Stimulated activated naive CD8-positive, alpha-beta T cell treated with anti-CD3 and anti-CD28 coated beads, Interleukin-15, Interleukin-2, amounts not matched to agents 100 U/mL and 50 U/mL, for 24 hours (primary cell): Measurements from ENCODE around the gene SIVA1.

ENCODE experiments used
- ATAC-seq: fragments of 150-1000 bp; cut with Tn5 transposase; one replicate; pipeline ENCODE4 v1.10.0; 2021
- DNase-seq: peaks from one replicate; pipeline ENCODE4 v3.0.0; 2021

SIVA1 gene

DNA sequence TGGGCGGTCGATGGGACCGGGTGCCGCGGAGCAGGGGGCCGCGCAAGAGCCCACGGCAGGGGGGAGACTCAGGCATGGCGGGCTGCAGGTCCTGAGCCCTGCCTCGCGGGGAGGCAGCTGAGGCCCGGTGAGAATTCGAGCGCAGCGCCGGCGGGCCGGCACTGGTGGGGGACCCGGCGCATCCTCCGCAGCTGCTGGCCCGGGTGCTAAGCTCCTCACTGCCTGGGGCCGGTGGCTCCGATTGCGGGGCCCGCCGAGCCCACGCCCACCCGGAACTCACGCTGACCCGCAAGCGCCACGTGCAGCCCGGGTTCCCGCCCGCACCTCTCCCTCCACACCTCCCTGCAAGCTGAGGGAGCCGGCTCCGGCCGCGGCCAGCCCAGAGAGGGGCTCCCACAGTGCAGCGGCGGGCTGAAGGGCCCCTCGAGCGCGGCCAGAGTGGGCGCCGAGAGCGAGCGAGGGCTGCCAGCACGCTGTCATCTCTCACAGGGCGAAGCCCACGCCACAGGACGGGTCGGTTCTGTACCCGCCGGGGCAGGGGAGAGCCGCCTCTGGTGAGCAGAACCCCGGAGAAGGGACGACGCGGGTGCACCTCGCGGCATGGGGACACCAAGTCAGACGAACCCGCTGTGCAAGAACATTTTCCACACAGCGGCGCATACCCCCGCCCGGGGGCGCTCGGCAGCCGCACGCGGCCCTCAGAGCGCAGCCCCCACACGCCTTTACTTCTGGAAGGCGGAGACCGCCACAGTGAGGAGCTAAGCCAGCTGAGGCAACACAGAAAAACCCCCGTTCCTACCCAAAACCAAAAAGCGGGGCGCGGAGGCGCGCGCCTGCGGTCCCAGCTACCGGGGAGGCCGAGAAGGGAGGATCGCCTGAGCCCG lies 1.2 kb upstream of the SIVA1 start:
- ATAC-seq = no peak

DNA sequence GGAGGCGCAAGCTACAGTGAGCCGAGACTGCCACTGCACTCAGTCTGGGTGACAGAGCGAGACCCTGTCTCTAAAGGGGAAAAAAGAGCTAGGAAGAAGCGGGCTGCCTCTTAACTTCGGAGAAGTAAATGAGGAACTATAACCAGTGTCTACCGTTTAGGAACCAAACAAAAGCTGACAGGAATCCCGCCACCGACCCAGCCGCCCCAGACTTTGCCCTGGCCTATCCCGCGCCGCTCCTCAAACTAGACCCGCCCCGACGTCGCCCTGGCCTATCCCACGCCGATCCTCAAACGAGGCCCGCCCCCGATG lies 568 bp upstream of the SIVA1 start:
- DNase-seq = no peak
- ATAC-seq = no peak

More for the DNA sequence above, 1.2 kb upstream of the SIVA1 start:
- no peak for DNase-seq

DNA sequence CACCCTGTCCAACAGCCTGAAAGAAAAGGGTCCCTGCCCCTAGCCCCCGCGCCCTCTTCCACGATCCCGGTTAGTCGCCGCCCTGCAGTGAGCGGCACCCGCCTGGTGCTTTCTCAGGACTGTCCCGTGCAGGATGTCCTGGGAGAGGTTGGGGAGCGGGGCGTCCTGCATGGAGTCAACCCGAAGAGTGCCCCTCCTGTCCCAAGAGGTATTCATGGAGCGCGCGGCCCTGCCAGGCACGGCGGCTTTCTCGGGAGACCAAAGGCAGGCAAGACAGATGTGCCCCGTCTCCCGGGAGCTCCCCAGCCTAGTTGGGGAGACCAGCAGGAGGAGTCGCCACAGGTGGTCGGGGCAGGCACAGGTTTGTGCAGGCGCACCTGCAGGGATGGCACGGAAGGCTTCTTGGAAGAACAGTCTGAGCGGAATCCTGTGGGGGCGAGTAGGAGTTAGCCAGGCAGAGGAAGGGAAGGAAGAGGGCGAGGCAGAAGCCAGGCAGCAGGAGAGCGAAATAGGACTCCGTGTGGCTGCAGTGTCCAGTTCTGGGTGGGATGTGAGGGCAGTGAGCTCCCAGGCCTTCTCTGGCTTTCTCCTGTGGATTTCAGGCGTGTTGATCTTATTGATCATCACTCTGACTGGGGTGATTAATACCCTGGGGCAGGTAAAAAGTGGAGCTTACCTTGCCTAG lies 723 bp downstream of the SIVA1 start:
- DNase-seq (peak; percentile 22), ATAC-seq (no peak)

DNA sequence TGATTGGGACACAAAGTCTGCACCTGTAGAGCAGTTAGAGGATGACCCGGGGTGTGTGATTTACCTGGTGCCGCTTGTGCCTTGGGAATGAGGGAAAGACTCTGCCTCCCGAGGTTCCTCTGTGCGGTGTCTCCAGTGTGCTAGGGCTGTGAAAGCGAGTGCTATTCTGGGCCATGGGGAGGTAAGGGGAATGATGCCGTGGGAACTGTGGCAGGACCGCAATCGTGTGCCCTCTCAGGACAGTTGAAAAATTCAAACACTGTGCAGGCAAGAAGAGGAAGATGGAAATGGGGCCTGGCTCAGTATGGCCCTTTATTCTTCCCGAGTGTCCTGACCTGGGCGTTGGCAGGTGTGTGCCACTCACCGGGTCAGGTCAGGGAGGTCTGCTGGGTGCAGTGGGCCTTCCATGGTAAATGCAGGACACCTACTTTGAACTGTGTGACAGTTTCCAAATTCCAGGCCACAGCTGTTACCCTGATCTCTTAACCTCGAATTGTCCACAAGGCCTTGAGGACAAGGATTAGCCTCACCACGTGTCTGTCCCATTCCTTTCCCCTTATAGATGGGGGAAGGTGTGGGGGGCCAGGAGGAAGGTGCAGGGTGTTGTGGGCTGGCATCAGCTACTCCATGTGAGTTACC lies 1.4 kb downstream of the SIVA1 start:
- DNase-seq (no peak), ATAC-seq (no peak)

DNA sequence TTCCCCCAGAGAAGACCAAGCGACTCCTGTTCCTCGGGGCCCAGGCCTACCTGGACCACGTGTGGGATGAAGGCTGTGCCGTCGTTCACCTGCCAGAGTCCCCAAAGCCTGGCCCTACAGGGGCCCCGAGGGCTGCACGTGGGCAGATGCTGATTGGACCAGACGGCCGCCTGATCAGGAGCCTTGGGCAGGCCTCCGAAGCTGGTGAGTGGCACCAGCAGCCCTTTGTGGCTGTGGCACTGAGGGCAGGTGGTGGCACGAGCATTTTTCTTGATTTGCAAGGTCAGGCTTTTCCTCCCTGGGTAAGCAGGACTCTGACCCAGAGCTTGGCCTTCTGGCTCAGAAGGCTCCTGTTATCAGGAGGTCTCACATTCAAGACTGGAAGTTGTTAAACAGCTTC lies 2.7 kb downstream of the SIVA1 start:
- DNase-seq = no peak
- no peak for ATAC-seq

DNA sequence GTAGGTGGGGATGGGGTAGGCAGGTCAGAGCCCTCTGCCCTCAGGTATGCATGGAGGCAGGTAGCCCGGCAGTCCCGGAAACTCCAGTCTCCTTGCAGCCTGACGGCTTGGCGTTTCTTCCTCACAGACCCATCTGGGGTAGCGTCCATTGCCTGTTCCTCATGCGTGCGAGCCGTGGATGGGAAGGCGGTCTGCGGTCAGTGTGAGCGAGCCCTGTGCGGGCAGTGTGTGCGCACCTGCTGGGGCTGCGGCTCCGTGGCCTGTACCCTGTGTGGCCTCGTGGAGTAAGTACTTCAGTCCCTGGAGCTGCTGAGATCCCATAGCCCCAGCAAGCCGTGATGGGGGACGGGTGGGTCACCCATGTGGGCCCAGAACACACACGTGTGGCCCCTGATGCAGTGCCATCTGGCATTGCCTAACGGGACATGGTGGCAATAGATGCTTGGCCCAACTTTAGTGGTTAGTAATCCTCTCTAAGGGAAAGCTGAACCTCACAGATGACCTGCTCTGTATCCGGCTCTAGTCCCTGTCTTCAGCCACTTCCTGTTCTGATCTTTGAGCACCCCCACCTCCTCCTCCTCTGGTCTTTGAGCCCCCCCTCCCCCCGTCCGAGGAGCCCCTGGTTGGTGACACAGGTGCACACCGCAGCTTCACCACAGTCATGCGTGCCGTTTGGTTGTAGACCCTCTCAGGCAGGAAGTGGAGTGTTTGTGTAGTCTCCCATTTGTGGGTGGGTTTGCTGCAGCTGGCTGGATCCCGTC lies 3.7 kb downstream of the SIVA1 start:
- ATAC-seq (no peak), DNase-seq (no peak)

DNA sequence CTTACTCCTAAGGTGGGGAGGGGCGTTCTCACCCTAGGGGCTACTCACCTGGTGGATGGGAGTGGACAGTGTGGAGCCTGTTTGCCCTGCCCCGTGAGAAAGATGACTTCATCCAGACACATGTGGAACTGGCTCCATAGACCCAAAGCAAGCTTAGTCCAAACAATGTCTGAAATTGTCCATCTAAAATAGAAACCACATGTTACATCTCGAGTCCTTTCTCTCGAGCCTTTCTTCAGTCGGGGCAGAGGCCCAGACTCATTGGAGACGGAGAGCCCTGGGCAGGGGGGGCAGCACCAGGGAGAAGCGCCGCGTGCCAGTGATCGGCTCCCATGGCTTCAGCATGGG lies 4.3 kb downstream of the SIVA1 start:
- no peak for DNase-seq
- no peak for ATAC-seq

DNA sequence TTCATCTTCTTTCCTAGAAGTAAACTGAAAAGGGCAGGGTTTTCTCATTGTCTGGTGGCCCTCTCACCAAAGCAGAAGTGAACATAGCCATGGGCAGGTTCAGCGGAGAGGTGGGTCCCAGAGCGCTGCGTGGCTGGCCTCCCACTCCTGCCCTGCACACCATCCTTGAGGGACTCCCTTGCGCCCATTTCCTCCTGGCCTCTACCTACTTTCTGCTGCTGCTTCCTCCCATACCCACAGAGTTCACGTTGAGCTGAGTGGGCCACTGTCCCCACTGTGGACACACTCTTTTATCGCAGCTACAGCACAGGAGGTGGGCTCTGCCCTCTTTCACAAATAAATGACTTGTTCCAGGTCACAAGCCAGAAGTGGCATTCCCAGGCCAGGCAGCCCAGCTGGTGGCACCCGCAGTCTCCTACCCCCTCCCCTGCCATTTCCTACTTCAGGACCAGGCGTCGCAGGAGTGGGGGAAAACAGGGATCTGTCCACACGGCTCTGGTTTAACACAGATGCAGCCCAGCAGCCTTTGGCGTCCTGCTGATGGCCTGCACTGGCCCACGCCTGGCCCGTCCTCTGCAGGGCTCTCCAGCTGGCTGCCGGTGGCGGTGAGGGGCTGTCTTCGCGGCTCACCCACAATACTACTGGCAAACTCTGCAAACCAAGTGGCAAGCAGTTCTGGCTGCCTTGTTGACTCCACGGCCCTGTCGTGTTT lies 4.9 kb downstream of the SIVA1 start:
- DNase-seq (no peak), ATAC-seq (no peak)

DNA sequence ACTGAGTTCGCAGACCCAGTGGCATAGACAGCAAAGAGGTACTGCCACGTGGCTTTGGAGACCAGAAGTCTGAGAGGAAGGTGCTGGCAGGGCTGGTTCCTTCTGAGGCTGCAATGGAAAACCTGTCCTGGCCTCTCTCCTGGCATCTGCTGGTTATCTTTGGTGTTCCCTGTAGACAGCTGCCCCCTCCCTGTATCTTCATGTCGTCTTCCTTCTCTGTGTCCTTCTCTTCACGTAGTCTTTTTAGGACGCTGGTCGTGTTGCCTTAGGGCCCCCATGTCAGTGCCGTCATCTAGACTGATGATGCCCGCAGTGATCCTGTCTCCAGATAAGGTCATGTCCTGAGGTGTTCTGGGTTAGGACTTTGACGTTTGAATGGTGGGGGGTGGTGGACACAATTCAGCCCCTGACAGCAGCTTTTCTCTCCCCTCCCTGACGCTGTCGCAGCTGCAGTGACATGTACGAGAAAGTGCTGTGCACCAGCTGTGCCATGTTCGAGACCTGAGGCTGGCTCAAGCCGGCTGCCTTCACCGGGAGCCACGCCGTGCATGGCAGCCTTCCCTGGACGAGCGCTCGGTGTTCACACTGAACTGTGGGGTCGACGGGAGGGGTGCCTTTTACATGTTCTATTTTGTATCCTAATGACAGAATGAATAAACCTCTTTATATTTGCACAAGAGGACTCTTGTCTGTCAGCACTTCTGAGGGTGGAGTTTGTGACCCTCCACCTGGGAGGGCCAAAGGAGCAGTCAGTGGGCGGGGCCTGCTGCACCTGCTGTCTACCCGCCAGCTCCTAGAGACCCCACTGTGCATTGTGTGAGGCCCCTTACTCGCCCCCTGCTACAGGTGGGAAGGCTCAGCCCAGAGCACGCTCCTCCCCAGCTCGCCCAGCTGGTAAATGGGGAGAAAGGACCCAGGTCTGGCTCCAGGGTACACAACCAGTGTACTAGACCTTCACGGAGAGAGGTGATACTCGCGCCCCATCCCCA lies 6.3 kb downstream of the SIVA1 start:
- ATAC-seq (no peak), DNase-seq (no peak)

DNA sequence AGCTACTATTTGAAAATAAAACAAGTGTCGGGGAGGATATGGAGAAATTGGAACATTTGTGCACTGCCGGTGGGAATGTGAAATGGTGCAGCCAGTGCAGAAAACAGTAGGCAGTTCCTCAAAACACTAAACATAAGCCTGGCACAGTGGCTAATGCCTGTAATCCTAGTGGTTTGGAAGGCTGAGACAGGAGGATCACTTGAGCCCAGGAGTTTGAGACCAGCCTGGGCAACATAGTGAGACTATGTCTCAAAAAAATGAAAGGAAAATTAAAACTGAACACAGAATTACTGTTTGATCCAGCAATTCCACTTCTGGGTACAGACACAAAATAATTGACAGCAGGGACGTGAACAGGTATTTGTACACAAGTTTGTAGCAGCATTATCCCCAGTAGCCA lies 12.6 kb downstream of the SIVA1 start:
- ATAC-seq (no peak), DNase-seq (no peak)

DNA sequence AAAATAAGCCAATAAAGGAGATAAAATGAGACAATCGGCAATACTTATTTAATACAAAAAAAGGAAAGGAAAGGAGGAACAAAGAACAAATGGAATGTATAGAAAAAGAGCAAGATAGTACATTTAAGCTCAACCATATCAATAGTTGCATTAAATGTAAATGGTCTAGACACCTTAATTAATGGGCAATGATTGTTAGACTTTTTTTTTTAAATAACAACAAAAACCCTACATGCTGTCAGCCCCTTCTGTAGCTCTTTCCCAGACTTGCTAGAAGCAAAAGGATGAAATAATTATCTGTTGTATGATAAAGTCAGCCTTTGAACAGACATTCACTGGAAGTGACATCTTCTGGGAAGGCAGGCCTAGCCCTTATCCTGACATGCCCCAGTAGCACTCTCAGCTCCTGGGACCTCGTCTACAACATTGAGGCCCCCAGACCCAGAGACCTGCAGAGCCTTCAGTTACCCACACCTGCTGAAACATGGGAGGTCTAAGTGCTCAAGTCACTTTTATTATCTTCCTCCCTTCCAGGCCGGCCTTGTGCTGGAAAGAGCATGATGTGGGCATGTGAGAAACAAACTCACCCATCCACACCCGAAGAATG lies 13.4 kb downstream of the SIVA1 start:
- DNase-seq (no peak), ATAC-seq (no peak)

DNA sequence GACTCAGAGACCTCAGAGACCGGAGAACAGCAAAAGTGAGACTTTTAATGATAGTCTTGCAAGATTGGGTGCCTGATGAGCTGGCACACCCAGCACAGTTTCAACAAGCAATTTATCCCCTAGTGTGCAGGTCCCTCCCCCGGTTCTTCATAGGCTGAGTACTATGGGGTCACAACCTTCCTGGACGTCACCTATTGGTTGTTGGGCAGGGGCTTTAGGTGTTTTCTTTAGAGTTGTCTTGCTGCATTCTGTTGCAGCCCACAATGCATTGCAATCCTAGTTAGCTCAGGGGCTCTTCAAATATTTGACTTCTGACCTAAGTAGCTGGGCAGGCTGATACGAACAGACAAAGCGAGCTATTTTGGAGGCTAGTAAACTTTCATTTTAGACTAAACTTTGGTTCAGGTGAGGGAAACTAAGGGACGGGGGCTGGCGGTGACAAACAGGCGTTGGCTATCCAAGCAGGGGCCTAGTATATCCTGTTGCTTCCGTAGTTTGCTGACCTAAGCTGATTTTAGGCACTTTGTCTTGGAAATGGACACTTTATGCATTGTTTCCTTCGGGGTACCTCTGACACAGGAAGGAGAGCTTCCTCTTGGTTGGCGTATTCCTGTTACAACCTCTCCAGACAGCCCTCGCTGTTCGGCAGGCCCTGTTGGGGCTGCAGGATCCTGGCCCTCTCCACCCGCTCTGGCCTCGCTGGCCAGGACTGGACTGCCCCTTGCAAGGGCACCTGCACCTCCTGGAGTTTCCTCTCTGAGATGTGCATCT lies 14.1 kb downstream of the SIVA1 start:
- ATAC-seq = no peak
- DNase-seq = no peak

DNA sequence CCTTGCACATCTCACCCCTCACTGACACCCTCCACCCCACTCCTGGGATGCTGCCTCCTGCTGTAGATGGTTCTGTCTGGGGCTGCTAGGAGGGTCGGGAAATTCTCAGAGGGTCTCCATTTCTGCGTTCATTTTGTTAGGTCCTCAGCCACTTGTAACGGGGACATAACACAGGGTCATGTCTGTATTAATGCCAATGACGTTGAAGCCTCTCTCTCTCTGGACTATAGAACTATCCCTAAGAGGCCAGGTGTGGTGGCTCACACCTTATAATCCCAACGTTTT lies 14.6 kb downstream of the SIVA1 start:
- ATAC-seq = no peak
- no peak for DNase-seq

DNA sequence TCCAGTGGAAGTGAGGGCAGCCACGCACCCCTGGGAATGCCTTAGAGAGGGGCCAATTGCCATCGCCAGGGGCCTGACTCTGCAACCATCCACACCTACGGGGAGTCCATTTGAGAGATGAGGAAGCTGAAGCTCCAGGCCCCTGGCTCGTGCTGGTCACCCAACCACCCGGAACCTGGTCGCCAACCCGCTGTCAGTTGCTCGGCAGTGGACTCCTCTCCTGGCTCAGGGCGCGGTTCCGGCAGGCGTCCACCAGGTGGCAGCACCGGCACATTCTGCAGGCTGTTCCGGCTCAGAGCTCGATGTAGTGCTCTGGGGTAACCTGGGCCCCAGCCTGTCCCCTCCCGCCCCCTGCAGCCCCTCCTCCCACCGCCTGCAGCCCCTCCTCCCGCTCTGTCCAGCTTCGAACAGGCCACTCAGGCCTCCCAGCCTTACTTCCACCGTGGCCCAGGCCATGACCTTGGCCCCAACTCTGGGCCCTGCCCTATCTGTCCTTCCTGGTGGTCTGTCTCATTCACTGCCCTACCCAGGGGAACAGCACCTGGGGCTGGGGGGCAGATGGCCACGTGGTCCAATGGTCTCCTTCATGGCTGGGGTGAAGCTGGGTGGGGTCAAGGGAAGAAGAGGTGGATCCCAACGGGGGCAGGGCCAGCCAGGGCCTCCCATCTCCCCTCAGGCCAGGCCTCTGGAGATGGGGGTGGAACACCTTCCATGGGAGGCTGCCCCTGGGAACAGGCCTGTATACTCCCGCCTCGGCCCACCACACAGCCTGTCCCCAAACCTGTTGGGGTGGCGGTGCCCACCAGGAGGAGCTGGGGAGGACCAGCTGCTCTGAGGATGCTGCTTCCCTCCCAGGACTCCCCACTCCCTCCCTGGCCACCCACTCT lies 15.7 kb downstream of the SIVA1 start:
- DNase-seq (peak; percentile 94), ATAC-seq (peak; percentile 91)

DNA sequence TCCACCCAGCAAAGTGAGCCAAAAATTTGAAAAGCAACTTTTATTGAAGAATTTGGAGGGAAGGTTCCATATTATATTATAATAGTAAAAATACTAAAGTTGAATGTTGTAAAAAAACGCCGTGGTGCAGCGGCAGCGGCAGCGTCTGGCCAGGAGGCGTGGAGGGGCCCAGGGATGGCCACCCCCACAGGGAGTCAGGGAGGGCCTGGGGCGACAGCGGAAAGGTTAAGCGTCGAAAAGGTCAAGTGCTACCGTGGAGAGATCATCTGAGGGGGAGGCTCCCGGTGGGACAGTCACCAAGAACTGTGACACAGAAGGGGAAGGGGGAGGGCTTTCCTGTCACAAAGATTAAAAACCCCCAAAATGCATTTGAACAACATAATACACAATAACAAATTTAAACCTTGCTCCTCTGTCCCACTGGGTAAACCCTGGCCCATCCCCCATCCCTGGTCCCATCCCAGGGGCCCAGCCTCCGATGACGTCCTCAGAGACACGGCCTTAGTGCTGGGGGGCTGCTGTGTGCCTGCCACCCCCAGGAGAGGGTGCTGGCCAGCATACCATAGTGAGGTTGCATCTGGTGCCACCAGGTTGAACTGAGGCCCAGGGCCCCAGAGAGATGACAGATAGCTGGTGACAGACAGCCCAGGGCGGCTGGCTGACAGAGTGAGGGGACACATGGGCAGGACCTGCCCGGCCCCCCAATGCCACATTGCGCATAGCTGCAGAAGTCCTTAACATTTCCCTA lies 16.6 kb downstream of the SIVA1 start:
- ATAC-seq (no peak), DNase-seq (no peak)

DNA sequence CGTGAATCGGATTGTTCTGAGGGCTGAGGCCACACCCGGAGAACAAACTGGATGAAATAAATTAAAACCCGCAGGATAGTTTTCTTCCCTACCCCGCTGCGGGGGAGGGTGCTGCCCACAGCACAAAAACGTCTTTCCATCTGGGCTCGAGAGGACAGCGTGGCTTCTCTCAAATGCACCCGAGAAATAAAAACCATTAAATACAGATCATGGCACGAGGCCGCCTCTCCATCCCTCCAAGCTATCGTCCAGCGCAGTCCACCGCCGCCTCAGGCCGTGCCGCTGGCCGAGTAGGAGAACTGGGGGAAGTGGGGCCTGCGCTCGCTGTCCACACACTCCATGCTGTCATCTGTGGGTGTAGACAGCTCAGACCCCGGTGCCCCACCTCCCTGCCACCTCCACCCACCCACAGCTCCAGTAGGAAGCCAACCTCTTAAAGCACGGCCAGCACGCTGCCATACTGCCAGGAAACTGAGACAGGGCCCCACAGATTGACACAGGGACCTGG lies 17.2 kb downstream of the SIVA1 start:
- ATAC-seq (no peak), DNase-seq (no peak)

DNA sequence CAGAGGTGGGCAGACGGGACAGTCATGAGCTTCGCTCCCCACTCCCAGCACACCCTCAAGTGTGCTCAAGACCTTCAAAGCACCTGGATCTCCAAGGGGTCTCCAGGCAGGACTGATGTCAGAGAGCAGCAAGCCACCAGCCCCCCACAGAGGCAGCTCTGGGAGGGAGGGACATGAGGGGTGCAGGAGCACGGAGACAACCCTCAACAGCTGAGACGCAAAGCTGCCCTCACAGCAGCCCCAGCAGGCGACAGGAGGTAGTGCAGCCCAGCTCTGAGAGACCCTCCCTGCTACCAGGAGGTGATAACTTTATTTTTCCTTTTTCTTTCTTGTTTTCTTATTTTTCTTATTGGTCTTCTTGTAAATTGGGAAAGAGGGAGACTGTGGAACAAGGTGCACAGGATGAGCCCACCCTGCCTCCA lies 17.9 kb downstream of the SIVA1 start:
- DNase-seq (no peak), ATAC-seq (no peak)

DNA sequence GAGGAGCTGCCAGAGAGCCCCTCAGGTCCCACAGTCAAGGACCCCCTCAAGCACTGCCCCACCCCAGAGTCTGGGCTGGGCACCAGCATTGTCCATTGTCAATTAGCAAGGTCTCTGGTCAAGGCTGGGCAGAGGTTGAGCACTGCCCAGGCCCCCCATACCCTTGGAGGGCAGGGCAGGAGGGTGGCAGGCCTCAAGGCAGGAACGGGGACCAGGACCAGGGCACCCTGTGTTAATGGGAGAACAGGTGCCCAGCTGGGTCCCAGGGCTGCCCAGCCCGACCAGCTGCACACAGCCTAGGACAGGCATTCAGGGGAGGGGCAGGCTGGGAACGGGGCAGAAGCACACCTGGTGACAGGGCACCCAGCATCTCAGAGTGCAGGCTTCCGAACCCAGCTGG lies 18.4 kb downstream of the SIVA1 start:
- ATAC-seq (no peak), DNase-seq (no peak)
